Left lung (tissue), 10 donors: Measurements from ENCODE around the gene CPM. TPM values are rescaled to one million over a fixed set of nuclear protein-coding genes. Genes with fewer than 3 reads are reported as not detected.

ENCODE experiments used
- ATAC-seq: fragments of 200-7000 bp; cut with Tn5 transposase; one replicate; pipeline ENCODE4 v1.9.1; 2020; ENCODE audit warnings: moderate library complexity
- DNase-seq, 4 donors: peaks; one replicate each; pipeline ENCODE4 v3.0.0-alpha.2; 2013 to 2020
- H3K27ac ChIP-seq, 2 donors: fragments of 200-600 bp; sonication (generic) in 1 of 2; one replicate each; pipeline versions ENCODE4 v1.5.0 to v1.8.0; 2020 to 2021
- H3K27me3 ChIP-seq, 2 donors: fragments of 200-600 bp; sonication (generic) in 1 of 2; one replicate each; pipeline versions ENCODE4 v1.5.0 to v1.8.0; 2020 to 2021
- H3K36me3 ChIP-seq, 2 donors: fragments of 200-600 bp; sonication (generic) in 1 of 2; one replicate each; pipeline versions ENCODE4 v1.5.0 to v1.8.0; 2020 to 2021
- H3K4me1 ChIP-seq, 2 donors: fragments of 200-600 bp; one replicate each; pipeline ENCODE4 v1.8.0; 2021
- H3K4me3 ChIP-seq, 2 donors: fragments of 200-600 bp; sonication (generic) in 1 of 2; one replicate each; pipeline versions ENCODE4 v1.5.0 to v1.8.0; 2020 to 2021; ENCODE audit warnings: mild to moderate bottlenecking in 1 of 2
- H3K9me3 ChIP-seq, 2 donors: fragments of 200-600 bp; sonication (generic) in 1 of 2; one replicate each; pipeline versions ENCODE4 v1.5.0 to v1.8.0; 2020 to 2021
- CTCF ChIP-seq, 2 donors: fragments of 200-600 bp; sonication (generic) in 1 of 2; IDR thresholded peaks; one replicate each; pipeline versions ENCODE4 v1.5.0 to v1.8.0; 2021; ENCODE audit warnings: antibody characterized with exemption in 2 of 2
- intact Hi-C, 2 donors: fragments of 100-400 bp; cut with DNase I; formaldehyde crosslinking; loops; one replicate each; pipeline versions ENCODE4 v1.11.2 to v1.14.2; 2022
- polyA plus RNA-seq, 6 donors: library from polyadenylated mRNA; unstranded; fragments of 120-200 nt; gene quantifications; one replicate each; pipeline ENCODE4 v1.2.1, GENCODE V29; 2013; ENCODE audit not compliant: insufficient read length in 6 of 6
- total RNA-seq, 2 donors: library from RNA; stranded (reverse); fragmentation: NEBNext Ultra II Directional; extraction: Animal tissue kit (Norgen Biotek cat#: 25700); gene quantifications; one replicate each; pipeline ENCODE4 v1.2.1, GENCODE V29; 2021
- donor health status: DM: no; HTN: yes; CAD: no.
- donor health status: DM: no; HTN: no; CAD: no.

The CPM gene
- total and polyA plus RNA-seq, 8 donors: 180 to 708 (median 336) TPM

DNA sequence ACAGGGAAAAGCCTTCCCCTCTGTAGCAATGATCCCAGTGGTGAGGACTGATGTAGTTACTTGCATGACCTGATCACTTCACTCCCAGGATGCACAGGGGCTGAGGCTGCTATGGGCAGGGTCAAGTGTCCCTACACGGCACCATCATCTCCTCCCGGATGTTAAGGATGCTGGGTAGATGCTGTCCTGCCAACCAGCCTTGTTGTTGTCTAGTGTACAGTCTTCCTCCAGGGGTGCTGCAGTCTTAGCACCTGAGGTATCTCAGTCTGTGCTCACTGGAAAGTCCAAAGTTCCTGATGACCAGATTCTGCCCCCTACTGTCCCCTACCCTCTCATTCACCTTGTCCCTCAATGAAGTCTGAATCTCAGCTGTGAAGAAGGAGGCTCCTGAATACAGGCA, 20.1 kb downstream of the CPM start:
- ATAC-seq (no peak), DNase-seq (no peak)
- H3K4me1 ChIP-seq: peaks cover 0 to 3% of the 10 kb centered on the region in 2 donors
- intact Hi-C loops: no loop called here
- no peak for TF ChIP-seq CTCF (IDR thresholded peaks at IDR 0.05)
- no peak overlapping the region for H3K27ac ChIP-seq
- no peak overlapping the region for H3K4me3 ChIP-seq
- no peaks in the 10 kb centered on the region for H3K9me3 ChIP-seq
- no peaks in the 10 kb centered on the region for H3K27me3 ChIP-seq
- H3K36me3 ChIP-seq: peaks cover 0 to 15% of the 10 kb centered on the region in 2 donors

GRCh38 chr12:68911197-68911718, 21.7 kb downstream of the CPM start:
- no peak overlapping the region for H3K27ac ChIP-seq
- H3K9me3 ChIP-seq: no peaks in the 10 kb centered on the region
- no peak for DNase-seq
- TF ChIP-seq CTCF (IDR thresholded peaks at IDR 0.05): no peak
- peaks cover 0 to 15% of the 10 kb centered on the region in 2 donors for H3K36me3 ChIP-seq
- no peaks in the 10 kb centered on the region for H3K27me3 ChIP-seq
- H3K4me1 ChIP-seq: peaks cover 0 to 3% of the 10 kb centered on the region in 2 donors
- no peak for ATAC-seq
- intact Hi-C loops: no loop called here
- H3K4me3 ChIP-seq: no peak overlapping the region

GRCh38 chr12:68910128-68910527, 22.8 kb downstream of the CPM start:
- no peak for TF ChIP-seq CTCF (IDR thresholded peaks at IDR 0.05)
- Histone ChIP-seq H3K27me3 (no peaks in the 10 kb centered on the region), H3K4me1 (peaks cover 0 to 3% of the 10 kb centered on the region in 2 donors), H3K4me3 (no peak overlapping the region), H3K9me3 (no peaks in the 10 kb centered on the region), H3K36me3 (peaks cover 0 to 15% of the 10 kb centered on the region in 2 donors), H3K27ac (no peak overlapping the region)
- intact Hi-C loops: no loop called here
- ATAC-seq (no peak), DNase-seq (no peak)

DNA sequence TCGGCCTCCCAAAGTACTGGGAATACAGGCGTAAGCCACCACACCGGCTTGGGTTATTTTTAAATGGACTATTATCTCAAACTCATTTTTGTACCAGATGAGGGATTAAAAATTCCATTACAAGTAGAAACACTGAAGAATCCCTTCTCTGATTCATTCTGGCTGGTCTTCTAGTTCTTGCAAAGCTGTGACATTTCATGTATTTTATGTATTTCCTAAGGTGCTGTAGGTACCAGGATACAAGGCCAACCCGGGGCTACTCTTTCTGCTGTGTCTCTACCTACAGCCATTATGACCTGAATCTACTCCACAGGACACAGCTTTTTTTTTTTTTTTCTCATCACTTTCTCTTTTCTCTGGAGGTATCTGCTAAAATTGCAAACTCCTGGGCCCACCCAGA, 24.9 kb downstream of the CPM start:
- H3K36me3 ChIP-seq: peaks cover 0 to 6% of the 10 kb centered on the region in 2 donors
- no peak for ATAC-seq

GRCh38 chr12:68905733-68906132, 27.2 kb downstream of the CPM start:
- H3K9me3 ChIP-seq: no peaks in the 10 kb centered on the region
- H3K27me3 ChIP-seq: no peaks in the 10 kb centered on the region
- DNase-seq: no peak
- no peak overlapping the region for H3K27ac ChIP-seq
- no peak for TF ChIP-seq CTCF (IDR thresholded peaks at IDR 0.05)
- intact Hi-C loops: no loop called here
- H3K36me3 ChIP-seq: no peaks in the 10 kb centered on the region
- H3K4me3 ChIP-seq: no peak overlapping the region
- ATAC-seq: no peak
- peaks cover 0 to 5% of the 10 kb centered on the region in 2 donors for H3K4me1 ChIP-seq

More for the DNA sequence above, 24.9 kb downstream of the CPM start:
- H3K4me1 ChIP-seq: peaks cover 0 to 5% of the 10 kb centered on the region in 2 donors
- no peak overlapping the region for H3K27ac ChIP-seq
- no peak for TF ChIP-seq CTCF (IDR thresholded peaks at IDR 0.05)
- no peak overlapping the region for H3K4me3 ChIP-seq
- H3K27me3 ChIP-seq: no peaks in the 10 kb centered on the region
- no peaks in the 10 kb centered on the region for H3K9me3 ChIP-seq
- intact Hi-C loops: no loop called here
- DNase-seq: no peak
